Measurements from ENCODE around the gene PDE4B. TPM values are rescaled to one million over a fixed set of nuclear protein-coding genes. Genes with fewer than 3 reads are reported as not detected.

The PDE4B gene
- polyA plus RNA-seq, 1 donor (not counting 4 experiments of a cell fraction or from before 2014, with no cell fraction given) = 0.29 TPM

DNA sequence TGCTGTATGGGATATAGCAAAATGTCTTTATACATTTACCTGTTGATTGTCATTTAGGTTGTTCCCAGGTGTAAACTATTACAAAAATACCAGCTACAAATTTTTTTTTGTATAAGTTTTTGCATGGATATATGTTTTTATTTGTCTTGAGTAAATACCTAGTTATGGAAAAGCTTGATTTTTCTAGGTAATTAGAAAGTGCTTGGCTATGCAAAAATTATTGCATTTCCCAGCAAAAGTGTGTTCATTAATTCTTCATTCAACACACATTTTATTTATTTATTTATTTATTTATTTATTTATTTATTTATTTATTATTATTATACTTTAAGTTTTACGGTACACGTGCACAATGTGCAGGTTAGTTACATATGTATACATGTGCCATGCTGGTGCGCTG, 22.1 kb downstream of the PDE4B start:
- H3K9ac ChIP-seq (ENCODE audit: control insufficient read depth, extremely low read depth, insufficient read depth, low read length) = no peak overlapping the region
- H3K36me3 ChIP-seq (ENCODE audit: control insufficient read depth in 2 of 2, extremely low read depth in 1 of 2, insufficient read depth in 2 of 2, low read length in 2 of 2) = no peaks in the 10 kb centered on the region
- no peak overlapping the region for H3K4me2 ChIP-seq (ENCODE audit: control insufficient read depth, extremely low read depth, insufficient read depth, low read depth, low read length)
- no peaks in the 10 kb centered on the region for H3K27me3 ChIP-seq (ENCODE audit: control insufficient read depth, extremely low read depth, insufficient read depth, low read length)
- no peak overlapping the region for H3K4me3 ChIP-seq (ENCODE audit: control insufficient read depth in 2 of 3, extremely low read depth in 1 of 3, insufficient read depth in 2 of 3, low read depth in 1 of 3, low read length in 3 of 3)
- FAIRE-seq (no peak), DNase-seq (ENCODE audit: low read depth, low spot score) (no peak)
- TF ChIP-seq CTCF (optimal IDR thresholded peaks at IDR 0.05 in 1 of 3, IDR thresholded peaks at IDR 0.05 in 1 of 3, conservative IDR thresholded peaks at IDR 0.05 in 1 of 3; ENCODE audit: extremely low read depth in 1 of 3, insufficient read depth in 2 of 3, low read length in 3 of 3) = no peak
- TF ChIP-seq EZH2 (IDR thresholded peaks at IDR 0.05; ENCODE audit: low read length) = no peak
- H3K79me2 ChIP-seq (ENCODE audit: control insufficient read depth, insufficient read depth, low read length) = no peaks in the 10 kb centered on the region
- dilution Hi-C loops (cut with MboI; ENCODE audit: extremely low pct_ligation_motif_present, low sequenced_read_pairs) = no loop called here
- H2AFZ ChIP-seq (ENCODE audit: control insufficient read depth, low read length) = no peak overlapping the region
- H3K9me1 ChIP-seq (ENCODE audit: control insufficient read depth, extremely low read depth, insufficient read depth, low read length) = no peaks in the 10 kb centered on the region
- H4K20me1 ChIP-seq (ENCODE audit: control insufficient read depth, extremely low read depth, insufficient read depth, low read length) = no peaks in the 10 kb centered on the region
- no peak overlapping the region for H3K27ac ChIP-seq (ENCODE audit: control insufficient read depth, insufficient read depth, low read length)
- peaks cover 11% of the 10 kb centered on the region for H3K4me1 ChIP-seq (ENCODE audit: control insufficient read depth, extremely low read depth, insufficient read depth, low read length)
- no peaks in the 10 kb centered on the region for H3K9me3 ChIP-seq (ENCODE audit: control insufficient read depth, low read depth, low read length)

DNA sequence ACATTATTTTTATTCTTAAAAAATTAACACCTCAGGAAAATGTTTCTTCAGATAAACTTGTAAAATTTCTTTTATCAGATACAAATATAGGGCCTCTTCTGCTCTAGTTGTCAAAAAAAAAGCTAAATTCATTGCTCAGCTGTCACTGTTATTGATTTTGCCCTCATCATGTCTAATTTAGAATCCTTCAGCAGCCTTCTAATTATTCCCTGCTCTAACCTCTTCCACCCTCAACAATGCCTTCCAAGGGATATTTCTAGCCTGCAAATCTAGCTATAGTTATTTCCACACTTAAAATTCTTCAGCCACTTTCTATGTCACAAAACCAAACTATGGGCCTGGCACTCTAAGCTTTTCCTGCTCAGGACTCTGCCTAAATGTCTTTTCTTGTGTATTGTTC, 25.2 kb downstream of the PDE4B start:
- Histone ChIP-seq H3K36me3 (ENCODE audit: control insufficient read depth in 2 of 2, extremely low read depth in 1 of 2, insufficient read depth in 2 of 2, low read length in 2 of 2) (no peaks in the 10 kb centered on the region), H2AFZ (ENCODE audit: control insufficient read depth, low read length) (no peak overlapping the region), H3K4me1 (ENCODE audit: control insufficient read depth, extremely low read depth, insufficient read depth, low read length) (peaks cover under 1% of the 10 kb centered on the region), H3K27ac (ENCODE audit: control insufficient read depth, insufficient read depth, low read length) (no peak overlapping the region), H3K9ac (ENCODE audit: control insufficient read depth, extremely low read depth, insufficient read depth, low read length) (no peak overlapping the region), H3K9me1 (ENCODE audit: control insufficient read depth, extremely low read depth, insufficient read depth, low read length) (no peaks in the 10 kb centered on the region), H3K9me3 (ENCODE audit: control insufficient read depth, low read depth, low read length) (no peaks in the 10 kb centered on the region), H4K20me1 (ENCODE audit: control insufficient read depth, extremely low read depth, insufficient read depth, low read length) (no peaks in the 10 kb centered on the region), H3K4me3 (ENCODE audit: control insufficient read depth in 2 of 3, extremely low read depth in 1 of 3, insufficient read depth in 2 of 3, low read depth in 1 of 3, low read length in 3 of 3) (no peak overlapping the region), H3K4me2 (ENCODE audit: control insufficient read depth, extremely low read depth, insufficient read depth, low read depth, low read length) (no peak overlapping the region), H3K79me2 (ENCODE audit: control insufficient read depth, insufficient read depth, low read length) (no peaks in the 10 kb centered on the region), H3K27me3 (ENCODE audit: control insufficient read depth, extremely low read depth, insufficient read depth, low read length) (no peaks in the 10 kb centered on the region)
- dilution Hi-C loops (cut with MboI; ENCODE audit: extremely low pct_ligation_motif_present, low sequenced_read_pairs) = no loop called here
- no peak for DNase-seq (ENCODE audit: low read depth, low spot score)
- TF ChIP-seq CTCF (optimal IDR thresholded peaks at IDR 0.05 in 1 of 3, IDR thresholded peaks at IDR 0.05 in 1 of 3, conservative IDR thresholded peaks at IDR 0.05 in 1 of 3; ENCODE audit: extremely low read depth in 1 of 3, insufficient read depth in 2 of 3, low read length in 3 of 3) (no peak), EZH2 (IDR thresholded peaks at IDR 0.05; ENCODE audit: low read length) (no peak)
- no peak for FAIRE-seq

All from keratinocyte (primary cell).